Activated naive CD8-positive, alpha-beta T cell treated with anti-CD3 and anti-CD28 coated beads, Interleukin-2, amount 50 U/mL, for 24 hours (primary cell): ENCODE results near the gene TTLL6.

ENCODE experiments used
- ATAC-seq: fragments of 150-1000 bp; cut with Tn5 transposase; one replicate; pipeline ENCODE4 v1.10.0; 2021
- DNase-seq: peaks from one replicate; pipeline ENCODE4 v3.0.0; 2021
- H3K27ac Mint-ChIP-seq: one replicate; pipeline ENCODE4 v1.8.0; 2021; ENCODE audit warnings: mild to moderate bottlenecking, mixed read lengths
- H3K27me3 Mint-ChIP-seq: one replicate; pipeline ENCODE4 v1.8.0; 2021; ENCODE audit warnings: mixed read lengths
- H3K36me3 Mint-ChIP-seq: one replicate; pipeline ENCODE4 v1.8.0; 2021; ENCODE audit warnings: low read depth, mixed read lengths
- H3K4me1 Mint-ChIP-seq: one replicate; pipeline ENCODE4 v1.8.0; 2021; ENCODE audit warnings: mixed read lengths
- H3K4me3 Mint-ChIP-seq: one replicate; pipeline ENCODE4 v1.8.0; 2021; ENCODE audit warnings: mild to moderate bottlenecking, moderate library complexity, mixed read lengths
- H3K9me3 Mint-ChIP-seq: one replicate; pipeline ENCODE4 v1.8.0; 2021; ENCODE audit warnings: mixed read lengths

Gene TTLL6

DNA sequence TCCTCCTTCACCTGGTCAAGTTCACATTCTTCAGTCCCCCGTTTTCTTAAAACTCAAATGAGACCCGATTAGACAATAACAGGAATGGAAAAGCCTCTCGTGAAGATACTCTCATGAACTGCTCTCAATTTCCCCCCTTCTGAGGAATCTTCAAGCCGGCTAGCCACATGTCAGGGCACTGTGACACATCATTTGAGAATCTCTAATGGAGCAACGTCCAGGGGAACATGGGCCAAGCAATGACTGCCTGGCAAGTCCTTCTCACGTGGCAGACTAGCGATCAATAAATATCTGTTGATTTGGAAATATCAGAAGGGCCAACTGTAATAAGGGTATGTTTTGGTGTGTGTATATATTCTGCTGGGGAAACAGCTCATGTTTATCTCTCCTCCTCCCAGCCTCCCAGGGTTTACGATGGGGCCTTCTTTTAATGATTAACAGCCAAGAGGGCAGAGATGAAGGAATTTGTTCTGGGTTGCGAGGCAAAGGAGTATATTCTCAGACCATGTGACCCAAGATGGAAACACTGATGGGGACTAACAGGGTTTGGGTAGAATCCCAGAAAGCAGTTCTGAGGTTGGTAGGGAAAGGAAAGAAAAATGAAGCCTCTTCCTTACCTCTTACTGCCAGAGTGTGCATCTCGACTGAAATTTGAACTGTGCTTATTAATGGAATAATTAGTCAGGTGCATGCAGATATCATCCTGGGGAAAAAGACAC, 21.4 kb downstream of the TTLL6 start:
- H3K27ac Mint-ChIP-seq: no peak overlapping the region
- H3K36me3 Mint-ChIP-seq: no peaks in the 10 kb centered on the region
- no peak for DNase-seq
- ATAC-seq: no peak
- no peaks in the 10 kb centered on the region for H3K9me3 Mint-ChIP-seq
- no peak overlapping the region for H3K4me3 Mint-ChIP-seq
- H3K27me3 Mint-ChIP-seq: peaks cover 39% of the 10 kb centered on the region
- H3K4me1 Mint-ChIP-seq: peaks cover 18% of the 10 kb centered on the region

DNA sequence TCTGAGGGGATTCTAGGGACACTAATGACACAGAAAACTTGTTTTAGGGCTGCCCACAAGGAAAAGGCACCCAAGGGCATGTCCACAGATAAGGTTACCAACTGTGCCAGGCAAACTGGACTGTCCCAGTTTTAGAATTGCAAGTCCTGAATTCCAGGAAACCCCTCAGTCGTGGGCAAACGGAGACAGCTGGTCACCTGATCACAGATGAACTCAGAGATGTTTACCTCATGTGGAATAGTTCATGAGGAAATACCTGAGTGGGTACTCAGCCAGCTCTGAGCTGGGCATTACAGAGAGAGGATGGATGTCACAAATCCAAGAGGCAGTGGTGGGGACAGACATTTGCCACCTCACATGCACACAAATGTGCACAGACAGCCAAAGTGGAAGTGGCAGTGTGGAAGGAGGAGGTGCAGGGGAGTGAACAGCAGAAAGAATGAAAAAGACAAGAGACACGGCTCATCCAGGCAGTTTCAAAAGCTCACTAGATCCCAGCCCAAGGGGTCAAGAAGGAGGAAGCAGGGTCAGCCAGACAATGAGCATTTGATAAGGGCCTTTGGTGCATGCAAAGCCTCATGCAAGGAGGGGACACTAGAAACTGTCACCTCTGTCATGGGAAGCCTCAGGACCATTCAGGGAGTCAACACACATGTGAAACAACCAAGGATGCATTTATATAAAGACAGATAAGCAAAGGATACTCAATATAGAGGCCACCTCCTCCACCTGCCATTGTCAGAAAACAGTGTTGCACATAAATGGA, 24.8 kb downstream of the TTLL6 start:
- H3K27ac Mint-ChIP-seq: no peak overlapping the region
- H3K36me3 Mint-ChIP-seq: no peaks in the 10 kb centered on the region
- peaks cover 49% of the 10 kb centered on the region for H3K27me3 Mint-ChIP-seq
- no peaks in the 10 kb centered on the region for H3K9me3 Mint-ChIP-seq
- peaks cover 18% of the 10 kb centered on the region for H3K4me1 Mint-ChIP-seq
- ATAC-seq: no peak
- DNase-seq: no peak
- no peak overlapping the region for H3K4me3 Mint-ChIP-seq

DNA sequence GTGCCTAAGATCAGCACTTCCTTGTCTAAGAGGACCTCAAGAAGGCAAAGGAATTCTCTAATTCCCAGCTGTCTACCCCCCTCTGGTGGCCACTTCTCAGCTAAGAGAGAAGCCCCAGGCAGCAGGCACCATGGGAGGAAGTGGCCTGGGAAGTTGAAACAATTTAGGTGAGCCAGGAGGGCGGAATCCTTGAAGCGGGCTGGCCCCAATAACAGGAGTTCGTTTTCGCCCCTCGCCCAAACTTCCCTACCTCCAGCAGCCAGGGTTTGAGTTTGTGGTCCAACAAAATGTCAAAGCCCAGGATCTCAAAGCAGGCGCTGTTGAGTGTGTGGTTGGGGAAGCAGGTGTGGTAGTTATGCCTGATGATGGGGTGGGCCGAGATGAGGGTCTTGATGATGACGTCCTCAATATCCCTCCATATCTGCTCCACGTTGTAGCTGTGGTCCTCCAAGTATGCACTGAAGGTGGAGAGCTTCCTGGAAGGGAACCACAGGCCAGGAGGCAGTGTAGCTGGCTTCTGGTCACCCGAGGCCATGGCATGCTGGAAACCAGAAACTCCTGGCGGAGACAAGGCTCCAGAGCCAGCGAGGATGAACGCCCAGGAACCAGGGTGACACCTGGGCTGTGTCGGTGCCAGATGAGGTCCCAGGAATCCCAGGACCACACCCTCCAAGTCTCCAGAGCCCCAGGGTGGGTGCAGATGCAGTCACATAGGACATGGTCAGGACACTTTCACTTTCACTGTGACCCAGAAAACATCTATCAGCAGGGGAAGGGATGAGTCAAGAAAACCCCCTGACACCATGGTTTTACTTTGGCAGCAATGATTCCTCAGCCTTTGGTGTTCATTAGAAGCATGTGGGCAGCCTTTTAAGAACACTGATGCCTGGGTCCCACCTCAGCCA, 25.6 kb downstream of the TTLL6 start:
- DNase-seq: peak; percentile 30
- peaks cover 18% of the 10 kb centered on the region for H3K4me1 Mint-ChIP-seq
- no peak overlapping the region for H3K4me3 Mint-ChIP-seq
- peaks cover 43% of the 10 kb centered on the region for H3K27me3 Mint-ChIP-seq
- H3K36me3 Mint-ChIP-seq: no peaks in the 10 kb centered on the region
- no peaks in the 10 kb centered on the region for H3K9me3 Mint-ChIP-seq
- no peak overlapping the region for H3K27ac Mint-ChIP-seq
- peak; percentile 90 for ATAC-seq

DNA sequence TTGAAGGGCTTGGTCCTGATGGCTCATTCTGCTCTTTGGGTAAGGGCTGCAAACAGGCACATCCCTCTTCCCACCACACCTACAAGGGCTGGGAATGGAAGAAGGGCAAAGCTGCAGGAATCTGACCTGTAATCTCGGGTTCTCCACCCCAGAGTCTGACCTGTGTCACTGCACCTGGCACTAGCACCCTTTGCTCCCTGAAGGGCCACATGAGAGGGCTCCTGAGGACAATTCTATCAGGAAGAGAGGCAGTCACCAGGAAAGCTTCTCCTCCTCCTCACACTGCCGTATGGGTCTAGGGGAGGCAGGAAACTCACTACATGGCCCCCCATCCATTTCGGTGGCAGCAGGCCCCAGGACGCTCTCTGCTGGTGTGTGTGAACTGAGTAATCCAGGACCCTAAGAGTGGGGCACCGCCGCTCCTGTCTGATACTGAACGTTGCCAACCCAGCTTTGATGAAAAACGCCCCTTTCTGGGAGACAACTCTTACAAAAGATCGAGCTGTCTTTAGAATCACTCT, 26.4 kb downstream of the TTLL6 start:
- H3K36me3 Mint-ChIP-seq: no peaks in the 10 kb centered on the region
- DNase-seq (no peak), ATAC-seq (no peak)
- H3K4me1 Mint-ChIP-seq: peaks cover 18% of the 10 kb centered on the region
- no peak overlapping the region for H3K4me3 Mint-ChIP-seq
- peaks cover 42% of the 10 kb centered on the region for H3K27me3 Mint-ChIP-seq
- no peak overlapping the region for H3K27ac Mint-ChIP-seq
- H3K9me3 Mint-ChIP-seq: no peaks in the 10 kb centered on the region

DNA sequence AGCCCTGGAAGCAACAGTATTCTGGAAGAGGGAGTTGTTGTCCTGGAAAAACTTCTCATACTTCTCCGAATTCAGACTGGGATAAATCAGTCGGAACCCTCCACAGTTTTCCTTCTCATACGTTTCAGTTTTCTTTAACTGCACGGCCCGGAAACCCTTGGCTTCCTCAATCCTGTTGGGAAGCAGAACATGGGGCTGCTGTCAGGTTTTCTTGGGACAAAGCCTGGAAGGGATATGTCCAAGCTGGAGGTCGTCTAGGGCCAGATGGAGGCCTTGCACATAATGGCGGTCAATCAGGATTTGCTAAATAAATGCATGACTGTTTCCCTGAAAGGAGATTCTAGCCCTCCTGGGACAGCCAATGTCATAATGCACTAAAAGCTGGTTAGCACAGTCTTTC, 29.2 kb downstream of the TTLL6 start:
- Mint-ChIP-seq H3K36me3 (no peaks in the 10 kb centered on the region), H3K27me3 (peaks cover 30% of the 10 kb centered on the region), H3K4me3 (no peak overlapping the region), H3K27ac (no peak overlapping the region), H3K4me1 (peaks cover 18% of the 10 kb centered on the region), H3K9me3 (no peaks in the 10 kb centered on the region)
- ATAC-seq (no peak), DNase-seq (no peak)

DNA sequence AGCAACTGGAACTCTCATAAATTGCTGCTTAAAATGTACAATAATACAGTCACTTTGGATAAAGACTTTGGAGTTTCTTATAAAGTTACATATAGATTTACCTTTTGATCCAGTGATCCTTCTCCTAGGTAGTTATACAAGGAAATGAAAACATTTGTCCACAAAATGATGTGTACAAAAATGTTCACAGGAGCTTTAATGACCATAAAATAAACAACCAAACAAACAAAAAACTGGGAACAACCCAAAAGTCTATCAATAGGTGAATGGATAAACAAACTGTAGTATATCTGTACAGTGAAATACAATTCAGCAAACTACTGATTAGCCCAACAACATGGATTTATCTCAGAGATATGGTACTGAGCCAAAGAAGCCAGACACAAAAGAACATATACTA, 37.6 kb downstream of the TTLL6 start:
- no peaks in the 10 kb centered on the region for H3K36me3 Mint-ChIP-seq
- H3K27ac Mint-ChIP-seq: no peak overlapping the region
- peaks cover 17% of the 10 kb centered on the region for H3K27me3 Mint-ChIP-seq
- H3K4me1 Mint-ChIP-seq: no peaks in the 10 kb centered on the region
- no peaks in the 10 kb centered on the region for H3K9me3 Mint-ChIP-seq
- no peak for DNase-seq
- no peak overlapping the region for H3K4me3 Mint-ChIP-seq
- no peak for ATAC-seq

DNA sequence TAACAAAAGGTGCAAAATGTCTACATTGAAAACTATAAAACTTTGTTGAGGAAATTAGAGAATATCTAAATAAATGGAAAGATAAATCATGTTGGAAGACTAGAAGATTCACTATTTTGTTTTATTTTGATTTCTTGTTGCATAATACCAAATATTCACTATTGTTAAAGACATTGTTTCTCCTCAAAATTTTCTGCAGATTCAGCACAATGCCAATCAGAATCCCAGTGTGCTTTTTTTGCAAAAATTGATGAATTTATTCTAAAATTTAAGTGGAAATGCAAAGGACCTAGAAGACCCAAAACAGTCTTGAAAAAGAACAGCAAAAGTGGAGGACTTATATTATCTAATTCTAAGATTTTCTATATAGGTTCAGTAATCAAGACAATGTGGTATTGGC, 40.4 kb downstream of the TTLL6 start:
- H3K4me3 Mint-ChIP-seq: no peak overlapping the region
- H3K27me3 Mint-ChIP-seq: peaks cover 26% of the 10 kb centered on the region
- ATAC-seq (no peak), DNase-seq (no peak)
- no peak overlapping the region for H3K27ac Mint-ChIP-seq
- H3K9me3 Mint-ChIP-seq: no peaks in the 10 kb centered on the region
- no peaks in the 10 kb centered on the region for H3K4me1 Mint-ChIP-seq
- no peaks in the 10 kb centered on the region for H3K36me3 Mint-ChIP-seq

DNA sequence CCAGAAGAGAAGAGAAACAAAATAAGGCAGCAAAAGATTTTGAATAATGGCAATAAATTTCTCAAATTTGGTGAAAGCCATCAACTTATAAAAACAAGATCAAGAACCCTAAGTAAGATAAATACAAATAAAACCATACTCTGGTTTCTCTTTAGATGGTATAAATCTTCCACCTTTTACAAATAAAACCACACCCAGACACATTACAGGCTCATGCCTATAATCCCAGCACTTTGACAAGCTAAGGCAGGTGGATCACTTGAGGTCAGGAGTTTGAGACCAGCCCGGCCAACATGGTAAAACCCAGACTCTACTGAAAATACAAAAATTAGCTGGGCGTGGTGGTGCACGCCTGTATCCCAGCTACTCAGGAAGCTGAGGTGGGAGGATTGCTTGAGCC, 43.8 kb downstream of the TTLL6 start:
- ATAC-seq: no peak
- H3K27ac Mint-ChIP-seq: no peak overlapping the region
- H3K4me1 Mint-ChIP-seq: no peaks in the 10 kb centered on the region
- no peaks in the 10 kb centered on the region for H3K36me3 Mint-ChIP-seq
- H3K27me3 Mint-ChIP-seq: peaks cover 38% of the 10 kb centered on the region
- H3K9me3 Mint-ChIP-seq: no peaks in the 10 kb centered on the region
- DNase-seq: no peak
- no peak overlapping the region for H3K4me3 Mint-ChIP-seq

DNA sequence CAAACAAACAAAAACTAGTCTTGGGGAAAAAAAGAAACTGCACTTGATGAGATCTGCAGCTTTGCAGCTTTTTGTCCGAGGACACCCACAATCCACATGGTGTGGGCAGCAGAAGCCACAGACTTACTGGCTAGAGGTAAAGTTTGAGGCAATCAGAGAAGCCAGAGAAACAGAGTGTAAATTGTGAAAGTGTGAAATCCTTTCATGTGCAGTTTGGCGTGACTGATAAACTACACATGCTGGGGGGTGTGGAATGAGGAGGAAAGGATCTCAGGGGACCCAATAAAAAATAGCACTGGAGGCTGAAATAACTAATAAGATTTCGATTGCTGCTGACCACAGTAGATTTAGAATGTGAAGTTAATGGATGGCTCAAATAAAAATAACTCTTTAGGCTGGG, 46.1 kb downstream of the TTLL6 start:
- peaks cover 42% of the 10 kb centered on the region for H3K27me3 Mint-ChIP-seq
- no peak for DNase-seq
- no peak overlapping the region for H3K4me3 Mint-ChIP-seq
- H3K36me3 Mint-ChIP-seq: no peaks in the 10 kb centered on the region
- H3K27ac Mint-ChIP-seq: no peak overlapping the region
- H3K9me3 Mint-ChIP-seq: no peaks in the 10 kb centered on the region
- no peaks in the 10 kb centered on the region for H3K4me1 Mint-ChIP-seq
- no peak for ATAC-seq

DNA sequence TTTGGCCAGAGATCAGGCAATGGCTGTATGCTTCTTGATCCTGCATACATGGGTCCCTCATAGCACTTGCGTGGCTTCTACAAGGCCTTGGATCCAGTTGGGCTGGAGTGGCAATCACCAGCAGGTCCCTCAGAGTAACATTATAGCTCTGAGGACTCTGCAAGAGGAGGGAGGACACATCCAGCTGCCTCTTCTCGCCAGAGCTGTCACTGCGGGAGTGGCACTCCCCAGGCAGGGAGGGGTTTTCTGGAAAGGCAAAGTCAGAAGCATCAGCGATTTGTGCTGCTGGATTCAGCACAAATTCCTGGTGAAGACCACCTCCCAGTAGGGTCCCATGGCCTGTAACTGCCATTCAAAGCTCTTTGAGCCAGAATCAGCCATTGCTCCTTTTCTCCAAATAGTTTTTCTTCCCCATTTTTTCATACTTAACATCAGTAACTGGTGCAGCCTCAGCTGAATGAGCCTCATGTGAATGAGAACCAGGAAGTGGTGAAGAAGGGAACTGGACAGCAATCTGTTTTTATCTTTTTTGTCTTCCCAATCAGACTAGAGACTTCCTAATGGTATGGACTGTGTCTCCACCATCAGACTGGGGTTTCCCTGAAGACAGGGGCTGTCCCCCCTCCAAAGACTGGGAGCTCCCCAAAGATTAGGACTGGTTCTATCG, 47.9 kb downstream of the TTLL6 start:
- Mint-ChIP-seq H3K27me3 (peaks cover 41% of the 10 kb centered on the region), H3K9me3 (no peaks in the 10 kb centered on the region), H3K36me3 (no peaks in the 10 kb centered on the region), H3K4me1 (no peaks in the 10 kb centered on the region), H3K27ac (no peak overlapping the region), H3K4me3 (no peak overlapping the region)
- ATAC-seq (no peak), DNase-seq (no peak)

DNA sequence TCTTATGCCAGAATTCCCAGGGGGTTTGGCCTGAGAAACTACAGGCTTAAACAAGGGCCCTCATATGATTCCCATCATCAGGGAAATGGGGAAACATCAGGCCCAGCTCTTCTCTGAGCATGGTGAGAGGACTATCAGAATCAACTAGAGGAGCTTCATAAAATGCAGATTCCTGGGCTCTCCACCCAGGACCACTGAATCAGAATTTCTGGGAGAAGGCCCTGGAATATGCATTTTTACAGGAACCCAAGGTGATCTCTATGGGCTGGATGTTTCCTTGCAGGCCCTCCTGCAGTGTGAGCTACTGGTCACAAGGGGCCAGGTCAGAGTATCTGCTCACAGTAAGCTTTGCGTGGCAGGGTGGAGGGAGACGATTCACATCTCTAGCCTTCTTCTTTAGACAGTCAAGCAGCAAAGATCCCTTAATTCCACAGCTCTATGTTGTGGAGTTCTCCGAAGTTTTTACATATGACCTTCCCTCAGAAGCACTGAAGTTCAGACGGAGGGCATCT, 49.7 kb downstream of the TTLL6 start:
- H3K36me3 Mint-ChIP-seq: no peaks in the 10 kb centered on the region
- no peaks in the 10 kb centered on the region for H3K9me3 Mint-ChIP-seq
- H3K27ac Mint-ChIP-seq: no peak overlapping the region
- ATAC-seq (no peak), DNase-seq (no peak)
- no peak overlapping the region for H3K4me3 Mint-ChIP-seq
- H3K27me3 Mint-ChIP-seq: peaks cover 49% of the 10 kb centered on the region
- H3K4me1 Mint-ChIP-seq: no peaks in the 10 kb centered on the region

DNA sequence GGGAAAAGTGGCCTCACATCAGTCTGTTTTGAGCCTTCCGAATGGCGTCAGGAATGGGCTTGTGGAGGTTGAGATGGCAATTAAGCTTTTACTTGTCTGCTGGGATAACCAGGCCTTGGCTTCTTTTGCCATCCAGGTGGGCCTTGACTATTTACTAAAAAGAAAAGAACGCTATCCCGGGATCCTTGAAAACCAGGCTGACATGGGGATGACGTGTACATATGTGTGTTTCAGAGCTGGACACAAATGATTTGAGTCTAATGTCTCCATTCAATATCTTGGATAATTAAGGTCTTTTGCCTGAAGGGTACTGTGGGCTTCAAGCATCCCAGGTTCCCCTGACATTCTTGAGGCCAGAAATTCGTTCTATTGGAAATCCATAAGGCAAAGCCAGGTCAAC, 55.9 kb downstream of the TTLL6 start:
- Mint-ChIP-seq H3K9me3 (no peaks in the 10 kb centered on the region), H3K4me3 (no peak overlapping the region), H3K27ac (no peak overlapping the region), H3K4me1 (no peaks in the 10 kb centered on the region), H3K36me3 (no peaks in the 10 kb centered on the region), H3K27me3 (peaks cover 76% of the 10 kb centered on the region)
- ATAC-seq: no peak
- DNase-seq: no peak

DNA sequence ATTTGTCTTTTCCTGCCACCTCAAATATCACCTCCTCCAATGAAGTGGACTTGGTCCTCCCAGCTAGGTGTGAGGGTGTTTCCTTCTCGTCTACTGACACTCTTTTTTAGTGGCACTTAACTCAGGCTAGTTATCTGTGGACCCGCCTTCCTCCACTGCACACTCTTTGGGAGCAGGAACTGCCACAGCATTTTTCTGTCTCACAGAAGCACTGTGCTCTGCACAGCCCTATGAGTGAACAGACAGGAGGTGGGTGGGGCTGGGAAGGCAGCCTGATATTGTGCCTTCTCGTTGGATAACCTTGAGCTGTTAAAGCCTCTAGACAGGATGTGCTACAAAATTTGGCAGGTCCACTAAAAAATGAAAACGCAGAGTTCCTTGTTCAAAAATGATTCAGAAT, 56.6 kb downstream of the TTLL6 start:
- DNase-seq (no peak), ATAC-seq (no peak)
- H3K36me3 Mint-ChIP-seq: no peaks in the 10 kb centered on the region
- H3K27ac Mint-ChIP-seq: no peak overlapping the region
- H3K27me3 Mint-ChIP-seq: peaks cover 77% of the 10 kb centered on the region
- no peaks in the 10 kb centered on the region for H3K4me1 Mint-ChIP-seq
- H3K9me3 Mint-ChIP-seq: no peaks in the 10 kb centered on the region
- no peak overlapping the region for H3K4me3 Mint-ChIP-seq

DNA sequence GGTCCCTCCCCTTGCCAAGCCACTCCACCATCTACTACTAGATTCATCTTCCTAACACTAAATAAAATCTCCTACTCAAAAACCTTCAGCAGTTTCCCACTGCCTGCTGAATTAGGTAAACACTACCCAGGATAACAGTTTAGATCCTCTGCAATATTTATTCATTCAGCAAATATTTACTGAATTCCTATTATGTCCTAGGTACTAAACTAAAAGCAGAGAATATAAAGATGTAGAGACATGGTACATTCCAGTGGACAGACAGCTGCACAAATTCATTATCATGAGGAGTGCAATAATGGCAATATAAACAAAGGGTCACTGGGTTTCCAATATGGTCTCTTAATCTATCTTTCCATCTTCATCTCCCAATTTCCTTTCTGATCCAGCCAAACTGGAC, 57.7 kb downstream of the TTLL6 start:
- Mint-ChIP-seq H3K4me1 (peaks cover 4% of the 10 kb centered on the region), H3K9me3 (no peaks in the 10 kb centered on the region), H3K27me3 (peaks cover 81% of the 10 kb centered on the region), H3K27ac (no peak overlapping the region), H3K4me3 (no peak overlapping the region), H3K36me3 (no peaks in the 10 kb centered on the region)
- ATAC-seq: no peak
- DNase-seq: no peak
